ENCODE measurements around the gene COL4A1. TPM values are rescaled to one million over a fixed set of nuclear protein-coding genes. Genes with fewer than 3 reads are reported as not detected.

The COL4A1 gene
- total RNA-seq, 1 donor from 2014 or later: 105 TPM

DNA sequence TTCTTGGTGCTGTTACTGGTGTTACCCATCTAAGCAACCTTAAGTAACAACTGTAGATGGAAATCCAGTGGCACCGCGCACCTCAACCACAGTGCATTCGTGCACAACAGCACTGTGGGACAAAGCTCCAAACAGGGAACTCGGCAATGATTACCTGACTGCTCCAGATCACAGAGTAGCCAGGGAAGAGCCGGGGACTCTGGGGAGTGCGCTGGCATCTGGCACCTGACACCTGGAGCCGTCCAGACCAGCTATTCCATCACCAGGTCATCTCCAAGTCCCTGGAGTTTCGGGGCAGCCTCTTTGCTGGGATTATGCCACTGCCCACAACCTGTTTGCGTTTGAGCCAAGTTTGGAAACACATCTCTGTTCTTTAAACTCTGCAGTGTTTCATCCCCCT is 62.0 kb downstream of the COL4A1 start:
- Histone ChIP-seq H3K4me2 (no peak overlapping the region), H3K9me3 (ENCODE audit: low read depth) (no peaks in the 10 kb centered on the region), H3K9ac (no peak overlapping the region), H3K4me3 (no peak overlapping the region), H3K79me2 (ENCODE audit: low read depth) (peaks cover 4% of the 10 kb centered on the region), H4K20me1 (ENCODE audit: low read depth) (no peaks in the 10 kb centered on the region), H3K27me3 (no peaks in the 10 kb centered on the region), H3K4me1 (no peaks in the 10 kb centered on the region), H3K36me3 (no peaks in the 10 kb centered on the region), H3K27ac (no peak overlapping the region), H3F3A (ENCODE audit: low read depth) (no peaks in the 10 kb centered on the region), H2AFZ (replicated peaks) (no peak overlapping the region)
- peaks cover 12% of the 10 kb centered on the region for H3K4me1 Mint-ChIP-seq
- H3K27ac Mint-ChIP-seq: no peak overlapping the region
- DNase-seq (ENCODE audit: low spot score): no peak
- TF ChIP-seq EZH2phosphoT487 (IDR thresholded peaks at IDR 0.05) (no peak), EZH2 (IDR thresholded peaks at IDR 0.05) (no peak)
- TF ChIP-seq, protein P1, sequence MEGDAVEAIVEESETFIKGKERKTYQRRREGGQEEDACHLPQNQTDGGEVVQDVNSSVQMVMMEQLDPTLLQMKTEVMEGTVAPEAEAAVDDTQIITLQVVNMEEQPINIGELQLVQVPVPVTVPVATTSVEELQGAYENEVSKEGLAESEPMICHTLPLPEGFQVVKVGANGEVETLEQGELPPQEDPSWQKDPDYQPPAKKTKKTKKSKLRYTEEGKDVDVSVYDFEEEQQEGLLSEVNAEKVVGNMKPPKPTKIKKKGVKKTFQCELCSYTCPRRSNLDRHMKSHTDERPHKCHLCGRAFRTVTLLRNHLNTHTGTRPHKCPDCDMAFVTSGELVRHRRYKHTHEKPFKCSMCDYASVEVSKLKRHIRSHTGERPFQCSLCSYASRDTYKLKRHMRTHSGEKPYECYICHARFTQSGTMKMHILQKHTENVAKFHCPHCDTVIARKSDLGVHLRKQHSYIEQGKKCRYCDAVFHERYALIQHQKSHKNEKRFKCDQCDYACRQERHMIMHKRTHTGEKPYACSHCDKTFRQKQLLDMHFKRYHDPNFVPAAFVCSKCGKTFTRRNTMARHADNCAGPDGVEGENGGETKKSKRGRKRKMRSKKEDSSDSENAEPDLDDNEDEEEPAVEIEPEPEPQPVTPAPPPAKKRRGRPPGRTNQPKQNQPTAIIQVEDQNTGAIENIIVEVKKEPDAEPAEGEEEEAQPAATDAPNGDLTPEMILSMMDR (IDR thresholded peaks at IDR 0.05): no peak
- H3K4me3 Mint-ChIP-seq: no peak overlapping the region
- no peaks in the 10 kb centered on the region for H3K27me3 Mint-ChIP-seq (ENCODE audit: insufficient read depth, low read depth)
- peaks cover 9% of the 10 kb centered on the region for H3K36me3 Mint-ChIP-seq
- no peaks in the 10 kb centered on the region for H3K9me3 Mint-ChIP-seq

DNA sequence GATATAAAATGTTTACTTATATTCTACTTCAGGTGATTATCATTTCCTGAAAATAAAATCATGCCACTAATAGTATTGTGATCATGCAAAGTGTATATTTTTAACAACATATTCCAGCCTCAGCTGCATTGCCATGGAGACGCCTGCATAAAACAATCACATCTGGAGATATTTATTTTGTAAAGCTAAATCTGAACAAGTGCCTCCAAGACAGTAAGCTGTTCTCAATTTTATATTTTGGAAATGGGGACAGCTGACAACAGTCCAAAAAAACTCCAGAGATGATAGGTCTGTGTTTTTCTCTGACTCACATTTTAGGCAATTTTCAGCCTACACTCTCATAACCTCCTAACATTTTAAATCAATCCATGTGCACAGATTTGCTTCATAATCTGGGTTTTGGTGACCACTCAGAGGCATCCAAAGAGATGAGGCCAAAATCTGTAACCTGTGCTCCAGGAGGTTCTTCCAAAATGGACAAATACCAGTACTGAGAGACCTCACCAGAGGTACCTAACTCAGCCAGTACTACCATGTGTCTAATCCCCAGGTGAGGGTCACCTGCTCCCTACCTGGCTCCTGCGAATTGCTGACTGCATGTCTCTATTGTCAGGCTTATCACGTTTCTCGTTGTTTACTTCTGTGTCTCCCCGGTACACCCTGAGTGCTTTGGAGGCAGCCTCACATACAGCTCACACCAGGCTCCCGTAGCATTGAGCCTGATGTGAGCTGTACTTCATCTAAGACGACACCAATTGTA is 62.7 kb downstream of the COL4A1 start:
- no peak overlapping the region for H3K27ac Mint-ChIP-seq
- Histone ChIP-seq H2AFZ (replicated peaks) (no peak overlapping the region), H3F3A (ENCODE audit: low read depth) (no peaks in the 10 kb centered on the region), H3K9ac (no peak overlapping the region), H3K27me3 (no peaks in the 10 kb centered on the region), H3K36me3 (no peaks in the 10 kb centered on the region), H3K4me1 (no peaks in the 10 kb centered on the region), H3K4me3 (no peak overlapping the region), H3K79me2 (ENCODE audit: low read depth) (peaks cover 4% of the 10 kb centered on the region), H4K20me1 (ENCODE audit: low read depth) (no peaks in the 10 kb centered on the region), H3K4me2 (no peak overlapping the region), H3K27ac (no peak overlapping the region), H3K9me3 (ENCODE audit: low read depth) (no peaks in the 10 kb centered on the region)
- DNase-seq (ENCODE audit: low spot score): no peak
- H3K36me3 Mint-ChIP-seq: peaks cover 9% of the 10 kb centered on the region
- no peaks in the 10 kb centered on the region for H3K27me3 Mint-ChIP-seq (ENCODE audit: insufficient read depth, low read depth)
- no peak overlapping the region for H3K4me3 Mint-ChIP-seq
- peaks cover 12% of the 10 kb centered on the region for H3K4me1 Mint-ChIP-seq
- H3K9me3 Mint-ChIP-seq: no peaks in the 10 kb centered on the region
- no peak for TF ChIP-seq EZH2 (IDR thresholded peaks at IDR 0.05)
- TF ChIP-seq, protein P1 (IDR thresholded peaks at IDR 0.05): no peak
- TF ChIP-seq EZH2phosphoT487 (IDR thresholded peaks at IDR 0.05): no peak

DNA sequence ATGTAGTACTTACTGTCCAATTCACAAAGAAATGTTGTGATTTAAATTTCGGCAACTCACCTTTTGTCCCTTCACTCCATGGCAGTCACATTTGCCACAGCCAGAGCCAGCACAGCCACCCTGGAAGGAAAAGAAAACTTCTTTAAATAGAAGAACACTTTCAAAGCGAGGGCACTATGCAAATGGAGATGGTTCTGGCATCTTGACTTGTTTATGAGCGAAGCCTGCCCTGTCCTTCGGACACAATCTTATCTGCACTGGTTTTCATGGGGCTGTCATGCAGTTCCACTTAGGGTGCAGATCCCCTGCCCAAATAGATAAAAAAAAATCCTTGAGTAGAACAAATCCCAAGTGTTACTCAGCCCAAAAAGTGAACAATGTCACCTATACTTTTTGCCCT is 64.3 kb downstream of the COL4A1 start:
- Histone ChIP-seq H3K27ac (no peak overlapping the region), H3K27me3 (no peaks in the 10 kb centered on the region), H3K9me3 (ENCODE audit: low read depth) (no peaks in the 10 kb centered on the region), H3K4me1 (no peaks in the 10 kb centered on the region), H2AFZ (replicated peaks) (no peak overlapping the region), H4K20me1 (ENCODE audit: low read depth) (no peaks in the 10 kb centered on the region), H3K4me3 (no peak overlapping the region), H3K4me2 (no peak overlapping the region), H3K79me2 (ENCODE audit: low read depth) (peaks cover 4% of the 10 kb centered on the region), H3K36me3 (no peaks in the 10 kb centered on the region), H3K9ac (no peak overlapping the region), H3F3A (ENCODE audit: low read depth) (no peaks in the 10 kb centered on the region)
- Mint-ChIP-seq H3K27ac (no peak overlapping the region), H3K36me3 (peaks cover 5% of the 10 kb centered on the region), H3K4me1 (peaks cover 5% of the 10 kb centered on the region), H3K4me3 (no peak overlapping the region), H3K27me3 (ENCODE audit: insufficient read depth, low read depth) (no peaks in the 10 kb centered on the region), H3K9me3 (no peaks in the 10 kb centered on the region)
- no peak for DNase-seq (ENCODE audit: low spot score)
- no peak for TF ChIP-seq EZH2 (IDR thresholded peaks at IDR 0.05)
- TF ChIP-seq EZH2phosphoT487 (IDR thresholded peaks at IDR 0.05): no peak
- TF ChIP-seq, protein P1 (IDR thresholded peaks at IDR 0.05): no peak

Measured in neural progenitor cell (in vitro differentiated cells).